G401.6 (cell line): ENCODE data around the gene SCARF2.
"Not testable (repeated sequence)": the region's sequence is repeated elsewhere in the genome, so short reads cannot be mapped to it uniquely, and the experiment has no call there.

Experiments
- FAIRE-seq: peaks from 2 replicates; lab custom pipeline; 2012; peaks lifted over from hg19 to GRCh38; lab: Jason Lieb, UNC

SCARF2 gene

GRCh38 chr22:20390394-20390907 lies 47.2 kb downstream of the SCARF2 start:
- no peak for FAIRE-seq

GRCh38 chr22:20389288-20389687 lies 48.3 kb downstream of the SCARF2 start:
- FAIRE-seq: no peak

GRCh38 chr22:20388200-20388599 lies 49.4 kb downstream of the SCARF2 start:
- FAIRE-seq: no peak

- no peak for FAIRE-seq
Observed at GRCh38 chr22:20386972-20387371, 50.7 kb downstream of the SCARF2 start.

- peak; percentile 74 for FAIRE-seq
Observed at GRCh38 chr22:20386336-20386735, 51.3 kb downstream of the SCARF2 start.

GRCh38 chr22:20384865-20385264 lies 52.8 kb downstream of the SCARF2 start:
- no peak for FAIRE-seq

GRCh38 chr22:20384171-20384570 lies 53.5 kb downstream of the SCARF2 start:
- no peak for FAIRE-seq

GRCh38 chr22:20383538-20383937 lies 54.1 kb downstream of the SCARF2 start:
- FAIRE-seq: no peak

- FAIRE-seq: no peak
Observed at GRCh38 chr22:20380486-20380885, 57.1 kb downstream of the SCARF2 start.

- FAIRE-seq: not testable (repeated sequence)
Observed at GRCh38 chr22:20378684-20379083, 58.9 kb downstream of the SCARF2 start.

- FAIRE-seq: no peak
Observed at GRCh38 chr22:20378110-20378509, 59.5 kb downstream of the SCARF2 start.

GRCh38 chr22:20376983-20377382 lies 60.6 kb downstream of the SCARF2 start:
- FAIRE-seq: not testable (repeated sequence)

- FAIRE-seq: not testable (repeated sequence)
Observed at GRCh38 chr22:20376281-20376680, 61.3 kb downstream of the SCARF2 start.
